ENCODE results near the gene SNX14.
"Not testable (repeated sequence)": the region's sequence is repeated elsewhere in the genome, so short reads cannot be mapped to it uniquely, and the experiment has no call there.

SNX14 gene

GRCh38 chr6:85591207-85591606 lies 2.5 kb downstream of the SNX14 start:
- no peak for DNase-seq (ENCODE audit: low read depth)

- DNase-seq (ENCODE audit: low read depth): no peak
These were observed 7.9 kb downstream of the SNX14 start for GRCh38 chr6:85585741-85586140.

- DNase-seq (ENCODE audit: low read depth): not testable (repeated sequence)
These were observed 10.8 kb downstream of the SNX14 start for GRCh38 chr6:85582832-85583231.

- DNase-seq (ENCODE audit: low read depth): no peak
These were observed 12.1 kb downstream of the SNX14 start for GRCh38 chr6:85581572-85581971.

GRCh38 chr6:85580878-85581267 lies 12.8 kb downstream of the SNX14 start:
- no peak for DNase-seq (ENCODE audit: low read depth)

GRCh38 chr6:85580118-85580877 lies 13.4 kb downstream of the SNX14 start:
- no peak for DNase-seq (ENCODE audit: low read depth)

- DNase-seq (ENCODE audit: low read depth): no peak
These were observed 14.1 kb downstream of the SNX14 start for GRCh38 chr6:85579581-85579980.

GRCh38 chr6:85576476-85576875 lies 17.2 kb downstream of the SNX14 start:
- no peak for DNase-seq (ENCODE audit: low read depth)

- no peak for DNase-seq (ENCODE audit: low read depth)
These were observed 18.6 kb downstream of the SNX14 start for GRCh38 chr6:85574932-85575598.

- no peak for DNase-seq (ENCODE audit: low read depth)
These were observed 24.3 kb downstream of the SNX14 start for GRCh38 chr6:85569323-85569722.

- DNase-seq (ENCODE audit: low read depth): no peak
These were observed 25.2 kb downstream of the SNX14 start for GRCh38 chr6:85568411-85568810.

GRCh38 chr6:85565736-85566135 lies 27.9 kb downstream of the SNX14 start:
- no peak for DNase-seq (ENCODE audit: low read depth)

GRCh38 chr6:85564223-85564622 lies 29.4 kb downstream of the SNX14 start:
- not testable (repeated sequence) for DNase-seq (ENCODE audit: low read depth)

- no peak for DNase-seq (ENCODE audit: low read depth)
These were observed 31.8 kb downstream of the SNX14 start for GRCh38 chr6:85561750-85562357.

GRCh38 chr6:85556992-85557668 lies 36.5 kb downstream of the SNX14 start:
- no peak for DNase-seq (ENCODE audit: low read depth)

- DNase-seq (ENCODE audit: low read depth): no peak
These were observed 41.0 kb downstream of the SNX14 start for GRCh38 chr6:85552652-85553051.

GRCh38 chr6:85551264-85551663 lies 42.4 kb downstream of the SNX14 start:
- DNase-seq (ENCODE audit: low read depth): no peak

- DNase-seq (ENCODE audit: low read depth): no peak
These were observed 45.9 kb downstream of the SNX14 start for GRCh38 chr6:85547719-85548118.

GRCh38 chr6:85544776-85545175 lies 48.9 kb downstream of the SNX14 start:
- DNase-seq (ENCODE audit: low read depth): no peak

GRCh38 chr6:85537055-85537494 lies 56.6 kb downstream of the SNX14 start:
- DNase-seq (ENCODE audit: low read depth): no peak

- DNase-seq (ENCODE audit: low read depth): not testable (repeated sequence)
These were observed 69.4 kb downstream of the SNX14 start for GRCh38 chr6:85524281-85524680.

GRCh38 chr6:85516168-85516567 lies 77.5 kb downstream of the SNX14 start:
- no peak for DNase-seq (ENCODE audit: low read depth)
